ENCODE measurements around the gene TSPAN7.

The TSPAN7 gene, protein sequence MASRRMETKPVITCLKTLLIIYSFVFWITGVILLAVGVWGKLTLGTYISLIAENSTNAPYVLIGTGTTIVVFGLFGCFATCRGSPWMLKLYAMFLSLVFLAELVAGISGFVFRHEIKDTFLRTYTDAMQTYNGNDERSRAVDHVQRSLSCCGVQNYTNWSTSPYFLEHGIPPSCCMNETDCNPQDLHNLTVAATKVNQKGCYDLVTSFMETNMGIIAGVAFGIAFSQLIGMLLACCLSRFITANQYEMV

DNA sequence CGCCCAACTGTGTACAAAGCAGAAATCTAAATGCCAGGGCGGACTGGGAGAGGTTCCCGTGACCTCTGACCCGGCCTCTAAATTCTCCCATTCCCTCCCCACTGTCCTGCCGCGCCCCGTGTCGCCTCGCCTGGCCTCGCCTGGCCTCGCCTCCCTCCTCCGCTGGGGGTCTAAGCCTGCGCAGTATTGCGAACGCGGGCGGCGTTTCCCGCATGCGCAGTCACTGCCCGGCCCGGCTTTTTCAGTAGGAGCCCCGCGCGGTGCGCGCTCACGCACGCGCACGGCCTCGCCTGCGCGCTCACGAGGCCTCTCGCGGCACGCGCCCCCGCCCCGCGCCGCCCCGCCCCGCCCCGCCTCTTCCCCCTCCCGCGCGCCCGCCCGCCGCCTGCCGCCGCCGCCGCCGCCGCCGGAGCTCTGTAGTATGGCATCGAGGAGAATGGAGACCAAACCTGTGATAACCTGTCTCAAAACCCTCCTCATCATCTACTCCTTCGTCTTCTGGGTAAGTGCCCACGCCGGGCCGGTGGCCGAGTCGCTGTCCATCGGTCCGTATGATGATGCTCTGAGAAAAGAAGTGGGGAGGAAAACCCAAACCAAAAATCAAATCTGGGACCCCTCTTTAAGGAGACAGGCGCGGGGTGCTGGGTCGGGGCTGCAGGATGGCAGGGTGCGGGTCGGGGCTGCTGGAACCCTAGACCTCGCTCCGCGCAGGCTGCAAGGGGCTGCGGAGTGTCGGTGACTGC is at the start of gene TSPAN7:
Gene TSPAN7, plus strand, starts transcription at position 417 of the 743 bp plus-strand sequence. Its CDS starts 5 bp downstream, at position 422.
- DNase-seq (ENCODE audit: low read depth in 2 of 2, low spot score in 1 of 2): peak; percentile 26 to 56

DNA sequence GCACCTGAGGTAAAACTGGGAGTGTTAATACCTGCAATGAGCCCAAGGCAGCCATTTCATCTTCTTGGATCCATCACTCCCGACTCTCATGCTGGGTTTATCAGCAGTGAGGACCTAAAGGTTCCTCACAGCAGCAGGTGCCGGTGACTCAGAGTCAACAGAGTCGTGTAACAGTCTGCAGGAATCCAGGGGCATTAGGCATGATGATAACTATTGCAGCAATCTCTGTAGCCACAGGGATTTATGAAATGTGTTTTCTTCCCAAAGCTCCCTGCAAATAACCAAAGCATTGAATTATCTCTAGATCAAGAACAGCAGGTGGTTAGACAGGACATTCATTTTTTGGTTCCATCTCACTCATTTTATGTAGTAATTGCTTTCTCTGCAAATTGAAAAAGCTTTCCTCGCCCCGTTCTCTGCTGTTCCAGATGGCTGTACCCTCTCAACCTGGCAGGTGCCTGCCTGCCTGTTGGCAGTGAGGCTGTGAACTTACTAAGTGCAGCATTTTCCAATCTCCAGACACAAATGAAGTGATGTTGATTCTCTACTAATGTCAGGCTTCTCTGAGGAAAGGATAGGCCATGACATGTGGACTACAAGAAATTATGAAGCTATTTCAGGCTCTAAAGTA is 48.1 kb upstream of the TSPAN7 start:
- DNase-seq (ENCODE audit: low read depth in 2 of 2, low spot score in 1 of 2): no peak

DNA sequence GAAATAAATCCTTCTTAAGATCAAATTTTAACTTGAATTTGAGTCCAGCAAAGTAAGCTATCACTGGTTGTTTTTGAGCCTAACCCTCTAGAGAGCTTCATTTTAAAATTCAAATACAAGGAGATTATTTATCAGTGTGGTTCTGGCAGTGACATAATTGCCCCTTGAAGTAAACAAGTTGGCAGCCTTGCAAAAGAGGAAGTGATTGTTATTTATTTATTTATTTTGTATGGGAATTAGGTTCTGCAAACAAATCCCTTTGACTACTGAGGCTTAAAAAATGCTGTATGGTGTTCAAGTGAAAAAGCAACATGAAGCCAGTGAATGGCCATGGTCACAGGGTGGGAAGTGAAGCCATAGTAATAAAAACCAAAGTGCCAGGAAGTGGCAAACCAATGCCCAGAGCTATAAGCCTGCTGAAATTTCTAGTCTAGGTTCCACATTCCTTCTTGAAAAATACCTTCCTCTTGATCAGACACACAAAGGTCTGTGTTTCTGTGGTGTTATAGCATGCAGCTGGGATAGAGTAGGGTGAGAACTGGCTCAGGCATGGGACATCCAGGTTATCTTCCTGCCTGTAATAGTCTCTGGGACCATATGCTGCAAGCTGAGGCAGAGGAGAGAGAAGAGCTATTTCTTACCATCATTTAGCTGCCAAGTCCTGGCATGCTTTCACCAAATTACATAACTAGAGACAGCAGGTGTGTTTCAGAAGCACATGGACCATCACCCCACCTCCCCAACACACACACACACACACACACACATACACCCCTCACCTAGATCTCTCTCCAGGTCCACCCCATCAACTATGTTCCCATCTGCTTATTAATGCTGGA is 47.1 kb upstream of the TSPAN7 start:
- no peak for DNase-seq (ENCODE audit: low read depth in 2 of 2, low spot score in 1 of 2)

DNA sequence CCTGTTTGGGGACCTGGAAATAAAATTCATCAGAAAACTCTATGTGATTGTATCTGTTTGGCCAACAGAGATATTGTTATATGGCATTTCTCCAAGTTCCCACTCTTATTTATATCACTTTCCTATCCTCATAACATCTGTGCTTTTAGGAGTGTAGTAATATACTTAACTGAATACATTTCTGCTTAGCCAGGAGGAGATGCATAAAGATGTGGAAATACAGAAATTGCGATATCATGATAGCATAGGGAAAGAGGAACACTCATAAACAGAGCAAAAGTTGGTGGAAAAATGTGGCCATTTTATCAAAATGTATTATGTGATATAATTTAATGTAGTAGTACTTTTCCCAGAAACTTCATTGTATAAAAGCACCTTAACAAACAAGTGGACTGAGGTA is 46.1 kb upstream of the TSPAN7 start:
- no peak for DNase-seq (ENCODE audit: low read depth in 2 of 2, low spot score in 1 of 2)

DNA sequence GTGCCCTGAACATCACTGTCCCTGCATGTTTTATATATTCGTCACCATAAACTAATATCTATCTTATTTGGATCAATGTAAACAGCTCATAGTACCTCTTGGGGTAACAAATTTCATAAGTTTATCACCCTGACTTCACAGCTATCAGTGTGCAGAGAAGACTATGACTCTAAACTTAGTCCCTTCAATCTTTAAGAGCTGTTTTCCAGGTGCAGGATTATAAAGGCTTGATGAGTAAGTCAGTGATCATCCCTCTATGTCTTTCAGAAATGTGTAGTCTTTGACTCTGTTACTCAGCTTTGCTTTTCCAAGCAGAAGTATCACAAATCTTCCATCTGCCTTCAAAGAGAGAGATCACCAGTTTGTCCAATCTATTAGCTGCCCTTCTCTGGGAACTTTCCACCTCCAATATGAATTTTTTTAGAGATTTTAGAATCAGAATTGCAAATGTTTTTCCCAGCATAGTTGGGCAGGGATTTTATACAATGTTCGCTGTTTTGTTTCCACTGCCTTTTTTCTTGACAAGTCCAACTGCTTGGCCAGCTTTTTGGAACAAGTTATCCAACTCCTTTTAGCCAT is 45.1 kb upstream of the TSPAN7 start:
- no peak for DNase-seq (ENCODE audit: low read depth in 2 of 2, low spot score in 1 of 2)

DNA sequence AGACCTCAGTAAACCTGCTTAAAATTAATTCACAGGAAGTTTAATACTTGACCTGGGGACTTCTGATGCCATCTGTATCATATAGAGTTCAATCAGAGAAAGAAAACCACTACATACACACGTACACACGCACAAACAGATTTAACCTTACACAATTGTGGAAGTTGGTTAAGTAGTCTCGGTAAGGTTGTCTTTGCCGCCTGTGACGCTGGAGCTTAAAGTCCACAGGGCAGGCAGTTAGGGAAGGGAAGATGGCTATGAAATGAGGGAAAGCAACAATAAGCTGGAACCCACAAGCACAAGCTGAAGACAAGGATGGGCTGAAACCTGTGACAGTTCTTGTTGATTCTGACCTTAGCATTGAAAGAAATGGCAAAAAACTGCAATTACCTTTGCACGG is 41.7 kb upstream of the TSPAN7 start:
- no peak for DNase-seq (ENCODE audit: low read depth in 2 of 2, low spot score in 1 of 2)

DNA sequence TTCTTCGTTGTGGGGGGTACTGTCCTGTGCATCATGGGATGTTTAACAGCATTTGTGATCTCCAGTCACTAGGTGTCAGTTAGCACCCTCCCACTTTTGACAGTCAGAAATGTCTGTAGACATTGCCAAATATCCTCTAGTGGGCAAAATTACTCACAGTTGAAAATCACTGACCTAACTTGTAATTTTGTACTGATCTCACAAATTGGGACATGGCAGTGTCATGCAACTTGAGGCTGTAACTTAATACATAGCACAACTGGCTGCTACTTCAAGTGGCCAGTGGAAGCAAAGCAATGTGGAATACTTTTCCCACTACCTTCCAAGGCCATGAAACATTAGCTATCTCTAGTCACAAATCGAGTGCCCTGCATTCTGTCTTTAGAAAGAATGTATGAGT is 23.2 kb upstream of the TSPAN7 start:
- no peak for DNase-seq (ENCODE audit: low read depth in 2 of 2, low spot score in 1 of 2)

DNA sequence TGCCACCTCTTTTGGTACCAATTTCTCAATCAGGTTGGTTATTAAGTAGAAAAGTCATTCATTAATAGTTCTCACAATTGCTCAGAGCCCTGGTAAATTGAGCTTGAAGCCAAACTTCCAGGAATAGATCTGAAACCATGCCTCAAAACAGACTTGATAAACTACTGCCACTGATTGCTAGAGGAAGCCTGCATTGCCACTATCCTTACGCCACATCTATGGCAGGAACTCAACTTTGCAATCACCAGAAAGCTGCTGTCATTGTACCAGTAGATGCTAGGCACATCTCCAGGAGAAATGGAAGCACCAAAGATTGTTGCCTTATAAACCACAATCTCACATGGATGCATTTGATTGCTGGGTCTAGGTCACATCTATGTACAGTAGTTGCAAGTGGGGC is 21.6 kb upstream of the TSPAN7 start:
- DNase-seq (ENCODE audit: low read depth in 2 of 2, low spot score in 1 of 2): no peak

DNA sequence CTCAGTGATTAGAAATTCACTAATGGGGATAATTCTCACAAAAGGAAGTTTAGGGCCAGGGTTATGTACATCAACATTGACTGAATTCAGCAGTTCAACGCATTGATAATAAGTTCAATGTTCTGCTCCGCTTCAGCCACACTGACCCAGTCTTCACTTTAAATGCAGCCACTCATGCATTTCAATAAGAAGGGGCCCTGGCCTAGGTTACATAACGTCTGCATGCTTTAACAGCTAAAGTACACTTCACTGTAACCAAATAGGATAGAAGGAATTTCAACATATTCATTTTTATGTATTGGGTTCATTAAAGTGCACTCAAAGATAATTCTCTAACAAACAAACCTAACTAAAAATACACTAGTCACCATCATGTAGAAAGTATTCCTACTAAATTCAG is 12.8 kb upstream of the TSPAN7 start:
- DNase-seq (ENCODE audit: low read depth in 2 of 2, low spot score in 1 of 2): no peak

DNA sequence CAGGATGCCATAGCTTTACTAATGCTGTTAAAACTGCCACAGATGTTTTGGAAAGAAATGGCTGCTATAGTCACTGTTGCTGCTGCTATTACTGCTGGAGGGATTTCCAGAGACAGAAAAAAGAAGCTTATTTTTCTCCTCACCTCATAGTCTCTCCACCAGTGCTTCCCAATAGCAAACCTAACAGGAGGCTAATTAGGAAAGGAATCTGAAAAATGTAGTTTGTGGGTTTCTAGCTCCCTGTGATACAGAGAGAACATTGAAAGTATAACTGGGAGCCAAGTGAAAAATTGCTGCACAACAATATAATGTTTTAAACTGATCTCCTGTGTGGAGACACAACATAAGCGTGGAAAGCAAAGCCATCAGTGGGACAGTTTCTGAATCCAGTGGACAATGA is 8.6 kb upstream of the TSPAN7 start:
- DNase-seq (ENCODE audit: low read depth in 2 of 2, low spot score in 1 of 2): no peak

DNA sequence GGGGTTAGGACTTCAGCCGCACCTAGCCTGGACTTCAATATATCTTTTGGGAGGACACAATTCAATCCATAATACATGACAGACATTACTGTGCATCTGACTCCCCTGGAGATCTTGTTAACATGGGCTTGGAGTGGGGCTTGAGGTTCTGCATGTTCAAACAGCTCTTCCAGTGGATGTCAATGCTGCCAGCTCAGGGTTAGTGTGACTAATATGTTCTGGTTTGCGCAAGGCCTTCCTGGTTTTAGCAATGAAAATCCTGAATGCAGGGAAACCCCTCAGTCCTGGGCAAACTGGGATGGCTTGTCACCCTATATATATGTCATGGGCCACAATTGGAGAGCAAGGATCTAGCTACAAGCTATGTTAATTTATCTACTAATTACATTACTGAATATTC is 2.7 kb upstream of the TSPAN7 start:
- no peak for DNase-seq (ENCODE audit: low read depth in 2 of 2, low spot score in 1 of 2)

DNA sequence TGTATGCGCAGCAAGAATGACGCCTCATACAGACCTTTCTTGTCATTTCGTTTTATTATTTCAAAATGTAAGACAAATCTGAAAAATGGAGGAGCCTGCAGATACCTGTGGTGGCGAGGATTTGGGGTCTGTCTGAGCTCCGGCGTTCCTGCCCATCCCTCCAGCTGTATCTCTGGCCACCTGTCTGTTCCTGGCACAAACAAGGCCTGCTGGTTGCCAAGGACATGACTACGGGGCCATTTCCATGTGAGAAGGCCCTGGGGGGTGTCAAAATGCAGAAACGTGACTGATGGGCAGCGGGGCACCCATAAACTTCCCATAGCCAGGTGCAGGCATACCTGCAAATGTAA is 591 bp upstream of the TSPAN7 start:
- DNase-seq (ENCODE audit: low read depth in 2 of 2, low spot score in 1 of 2): no peak

DNA sequence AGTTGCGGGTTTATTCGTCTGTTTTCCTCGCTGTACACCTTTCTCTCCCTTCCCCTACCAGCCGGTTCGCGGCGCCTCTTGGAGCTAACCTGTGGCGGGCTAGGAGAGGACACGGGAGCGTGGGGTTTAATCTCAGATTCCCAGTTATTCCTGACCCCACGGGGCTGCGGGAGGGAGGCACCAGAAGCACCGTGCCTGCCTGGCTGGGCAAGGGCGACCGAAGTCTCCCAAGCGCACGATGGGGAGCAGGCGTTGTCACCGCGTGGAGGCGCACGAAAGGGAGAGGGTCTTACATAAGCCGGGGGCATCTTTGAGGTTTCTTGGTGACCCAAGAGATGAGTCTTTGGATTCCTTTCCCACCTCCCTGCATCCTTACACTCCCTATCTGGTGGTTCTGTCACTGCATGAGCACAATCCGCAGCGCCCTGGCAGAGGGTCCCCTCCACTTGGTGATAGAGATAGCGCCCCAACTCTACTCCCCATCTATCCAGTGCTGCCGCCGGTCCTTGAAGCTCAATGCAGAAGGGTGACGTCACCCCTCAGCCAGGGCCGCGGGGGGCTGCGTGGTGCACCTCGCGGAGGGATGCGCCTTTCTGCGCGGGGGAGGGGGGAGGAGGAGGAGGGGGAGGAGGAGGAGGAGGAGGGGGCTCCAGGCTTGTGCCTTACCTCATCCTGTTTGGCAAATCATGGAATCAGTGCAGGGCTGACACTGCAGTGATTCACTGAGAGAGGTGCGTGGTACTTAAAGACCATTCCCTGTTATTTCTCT is 793 bp downstream of the TSPAN7 start:
- DNase-seq (ENCODE audit: low read depth in 2 of 2, low spot score in 1 of 2): no peak

DNA sequence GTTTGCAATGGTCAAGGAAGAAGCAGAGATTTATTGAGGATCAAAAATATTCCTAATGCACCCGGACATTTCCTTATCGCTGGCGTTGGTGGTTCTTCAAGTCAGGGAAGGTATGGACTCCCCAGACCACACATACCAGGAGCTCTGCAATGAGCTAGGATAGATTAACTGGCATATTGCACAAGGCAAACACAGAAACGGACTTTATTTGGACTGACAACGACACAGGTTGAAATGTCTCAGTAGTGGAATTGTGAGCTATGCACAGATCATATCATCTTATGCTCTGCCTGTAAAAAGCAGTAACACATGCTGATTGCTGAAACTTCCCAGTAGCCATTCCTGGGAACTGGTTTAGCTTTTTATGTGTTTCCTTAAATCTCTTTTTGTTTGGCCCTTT is 1.7 kb downstream of the TSPAN7 start:
- no peak for DNase-seq (ENCODE audit: low read depth in 2 of 2, low spot score in 1 of 2)

DNA sequence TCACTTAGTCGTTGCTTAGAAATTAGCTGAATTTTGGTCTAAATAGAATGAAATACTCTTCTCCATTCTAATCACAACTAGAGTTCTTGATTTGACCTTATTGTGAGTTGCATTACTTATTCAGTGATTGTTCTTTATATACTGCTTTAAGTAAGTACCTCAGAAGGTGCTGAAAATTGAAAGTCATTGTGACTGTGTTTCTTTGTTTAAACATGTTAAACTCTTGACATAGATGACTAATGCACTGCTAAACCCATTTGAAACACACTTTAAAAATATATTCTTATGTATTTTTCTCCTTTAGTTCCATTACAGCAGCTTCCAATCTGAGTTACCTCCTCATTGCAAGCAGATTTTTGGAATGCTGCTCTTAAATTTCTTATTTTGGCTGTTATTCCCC is 9.1 kb downstream of the TSPAN7 start:
- DNase-seq (ENCODE audit: low read depth in 2 of 2, low spot score in 1 of 2): no peak

DNA sequence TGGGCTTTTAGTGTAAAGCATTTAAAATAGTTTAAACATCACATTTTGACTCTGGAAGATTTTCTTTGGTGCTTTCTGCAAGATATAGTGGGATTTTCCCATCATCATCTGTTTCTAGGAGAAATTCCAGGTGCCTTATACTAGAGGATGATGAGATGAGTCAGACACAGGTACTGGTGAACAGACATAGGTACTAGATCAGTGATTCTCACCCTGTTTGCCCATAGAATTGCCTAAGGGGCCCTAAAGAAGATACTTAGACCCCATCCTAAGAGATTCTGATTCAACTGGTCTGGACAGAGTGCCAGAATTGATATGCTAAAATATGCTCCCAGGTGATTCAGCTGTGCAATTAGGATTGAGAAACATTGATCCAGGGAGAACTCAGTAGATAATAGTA is 9.7 kb downstream of the TSPAN7 start:
- DNase-seq (ENCODE audit: low read depth in 2 of 2, low spot score in 1 of 2): no peak

DNA sequence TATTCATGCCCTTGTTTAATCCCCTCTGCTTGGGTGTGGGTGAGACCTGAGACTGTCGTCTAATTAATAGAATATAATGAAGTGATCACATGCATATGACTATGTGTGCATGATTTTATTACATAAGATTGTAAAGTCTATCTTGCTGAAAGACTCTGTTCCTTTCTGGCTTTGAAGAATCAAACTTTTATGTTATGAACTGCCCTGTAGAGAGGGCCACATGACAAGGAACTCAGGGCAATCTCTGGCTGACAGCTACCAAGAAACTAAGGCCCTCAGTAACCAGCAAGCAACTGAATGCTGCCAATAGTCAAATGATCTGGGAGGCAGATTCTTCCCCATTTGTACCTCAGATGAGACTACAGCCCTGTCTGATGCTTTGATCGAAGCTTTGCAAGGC is 13.5 kb downstream of the TSPAN7 start:
- DNase-seq (ENCODE audit: low read depth in 2 of 2, low spot score in 1 of 2): no peak

DNA sequence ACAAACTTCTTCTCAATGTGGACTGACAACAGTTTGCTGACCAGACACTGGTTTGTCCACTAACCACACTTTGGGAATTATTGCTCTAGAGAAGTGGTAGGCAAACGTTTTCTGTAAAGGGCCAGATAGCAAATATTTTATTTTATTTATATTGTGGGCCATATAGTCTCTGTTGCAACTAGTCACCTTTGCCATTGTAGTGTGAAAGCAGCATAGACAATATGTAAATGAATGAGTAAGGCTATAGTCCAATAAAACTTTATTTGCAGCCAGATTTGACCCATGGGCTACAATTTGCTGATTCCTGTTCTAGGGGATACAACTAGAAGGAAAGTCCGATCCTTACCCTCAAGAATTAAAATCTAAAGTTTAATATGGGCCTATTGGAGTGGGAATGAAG is 14.5 kb downstream of the TSPAN7 start:
- no peak for DNase-seq (ENCODE audit: low read depth in 2 of 2, low spot score in 1 of 2)

DNA sequence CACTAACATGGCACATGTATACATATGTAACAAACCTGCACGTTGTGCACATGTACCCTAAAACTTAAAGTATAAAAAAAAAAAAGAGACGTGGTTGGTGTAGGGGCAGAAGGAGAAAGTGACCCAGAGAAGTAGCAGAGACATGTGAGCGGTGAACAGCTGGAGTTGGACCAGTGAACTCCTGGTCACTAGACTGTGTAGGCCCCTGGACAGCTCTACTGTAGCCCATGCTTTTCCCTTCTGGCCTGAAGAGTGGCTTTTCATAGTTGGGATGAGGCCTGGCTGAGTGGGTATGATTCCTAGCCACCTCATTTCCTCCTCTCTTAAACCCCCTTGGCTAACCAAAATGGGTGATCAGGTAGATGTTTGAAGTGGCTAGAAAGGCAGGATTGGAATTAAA is 16.4 kb downstream of the TSPAN7 start:
- DNase-seq (ENCODE audit: low read depth in 2 of 2, low spot score in 1 of 2): no peak

DNA sequence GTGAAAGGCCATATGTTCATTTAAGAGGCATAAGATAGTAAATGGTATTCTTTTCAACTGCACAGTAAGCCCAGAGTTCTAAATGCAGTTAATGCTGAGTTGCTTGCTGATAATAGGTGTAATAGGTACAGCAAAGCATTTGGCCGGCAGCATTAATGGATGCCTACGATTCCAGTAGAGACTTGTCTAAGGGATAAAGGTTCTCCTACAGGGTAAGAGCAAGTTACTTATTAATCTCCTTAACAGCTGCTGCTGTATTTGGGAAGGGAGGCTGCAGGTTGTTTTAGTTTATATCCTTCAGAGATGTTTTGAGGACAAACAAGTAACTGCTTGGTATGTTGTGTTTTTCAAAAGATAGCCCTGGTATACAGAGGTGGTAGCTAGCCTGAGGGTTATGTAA is 16.8 kb downstream of the TSPAN7 start:
- no peak for DNase-seq (ENCODE audit: low read depth in 2 of 2, low spot score in 1 of 2)

DNA sequence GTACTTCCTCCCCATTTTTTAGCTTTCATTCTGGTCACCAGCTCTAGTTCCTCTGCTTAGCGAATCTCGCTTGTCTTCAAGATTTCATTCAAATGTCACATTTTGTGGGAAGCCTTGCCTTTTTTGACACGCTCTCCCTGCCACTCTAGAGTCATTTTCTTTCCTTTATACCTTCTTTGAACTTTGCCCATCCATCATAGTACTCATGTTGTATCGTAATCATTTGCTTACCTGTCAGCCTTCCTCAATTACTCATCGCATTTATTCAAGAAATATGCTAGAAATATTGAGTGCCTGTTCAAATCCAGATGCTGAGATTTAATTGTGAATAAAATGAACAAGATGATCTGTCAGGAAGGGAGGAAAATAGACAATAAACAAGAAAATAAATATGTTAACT is 21.8 kb downstream of the TSPAN7 start:
- DNase-seq (ENCODE audit: low read depth in 2 of 2, low spot score in 1 of 2): no peak

All from stimulated activated CD8-positive, alpha-beta memory T cell treated with anti-CD3 and anti-CD28 coated beads, Interleukin-4, amount 100 ng/mL, for 1 hour (primary cell).